Measurements from ENCODE around the gene ANKMY1.

ANKMY1 gene

DNA sequence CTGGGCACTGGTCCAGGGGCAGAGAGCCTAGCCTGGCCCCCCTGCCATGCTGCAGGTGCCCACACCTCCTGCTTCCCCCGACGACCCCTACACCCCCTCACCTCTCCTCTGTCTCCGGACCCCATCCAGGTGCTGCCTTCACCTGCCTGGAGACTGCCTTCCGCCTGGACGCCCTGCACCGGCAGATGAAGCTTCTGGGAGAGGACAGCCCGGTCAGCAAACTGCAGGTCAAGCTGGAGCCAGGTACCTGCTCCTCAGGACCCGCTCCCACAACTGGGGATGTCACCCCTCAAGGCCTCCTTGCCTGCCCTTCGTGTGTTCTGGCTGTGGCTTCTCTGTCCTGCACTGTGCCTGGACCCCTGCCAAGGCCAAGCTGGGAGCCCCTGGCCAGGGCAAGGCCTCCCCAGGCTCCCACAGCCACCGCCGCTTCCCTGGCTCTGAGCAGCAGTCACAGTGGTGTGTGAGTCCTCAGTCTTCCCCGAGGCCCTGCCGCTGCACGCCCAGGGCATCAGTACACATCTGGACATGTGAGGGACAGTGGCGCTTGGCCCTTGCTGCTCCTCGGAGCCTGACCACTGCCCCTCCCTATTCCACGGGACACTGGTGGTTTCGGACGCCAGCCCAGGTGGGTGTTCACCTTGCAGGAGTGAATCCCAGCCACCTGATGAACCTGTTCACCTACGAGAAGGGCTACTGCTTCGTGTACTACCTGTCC is 16.8 kb upstream of the ANKMY1 start:
- Histone ChIP-seq H3K9ac (no peak overlapping the region), H3K36me3 (ENCODE audit: insufficient read depth) (no peaks in the 10 kb centered on the region)

DNA sequence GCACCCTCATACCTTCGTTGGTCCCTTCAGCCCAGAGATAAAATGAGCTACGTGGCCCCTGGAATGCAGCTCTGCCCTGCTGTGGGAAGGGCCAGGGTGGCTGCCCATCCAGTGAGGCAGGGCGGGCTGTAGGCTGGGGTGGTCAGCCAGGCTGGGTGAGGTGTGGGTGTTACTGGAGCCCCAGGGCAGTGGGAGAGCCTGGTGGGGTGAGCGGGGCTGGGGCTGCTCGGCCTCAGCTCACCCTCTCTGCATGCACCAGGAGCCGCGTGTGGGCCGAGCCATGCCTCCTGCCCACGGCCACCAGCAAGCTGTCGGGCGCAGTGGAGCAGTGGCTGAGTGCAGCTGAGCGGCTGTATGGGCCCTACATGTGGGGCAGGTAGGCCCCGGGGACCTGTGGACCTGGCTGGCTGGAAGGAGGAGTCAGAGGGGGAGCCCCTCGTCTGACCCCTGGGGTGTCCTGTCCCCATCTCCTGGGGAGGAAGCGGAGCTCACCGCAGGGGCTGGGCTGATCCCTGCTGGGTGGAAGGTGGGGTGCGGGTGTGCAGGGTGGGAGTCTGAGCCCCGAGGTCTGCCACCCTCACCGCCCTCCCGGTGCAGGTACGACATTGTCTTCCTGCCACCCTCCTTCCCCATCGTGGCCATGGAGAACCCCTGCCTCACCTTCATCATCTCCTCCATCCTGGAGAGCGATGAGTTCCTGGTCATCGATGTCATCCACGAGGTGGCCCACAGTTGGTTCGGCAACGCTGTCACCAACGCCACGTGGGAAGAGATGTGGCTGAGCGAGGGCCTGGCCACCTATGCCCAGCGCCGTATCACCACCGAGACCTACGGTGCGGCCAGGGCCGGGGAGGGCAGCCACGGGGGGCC is 16.0 kb upstream of the ANKMY1 start:
- no peak overlapping the region for H3K4me3 ChIP-seq (IDR thresholded peaks at IDR 0.05; ENCODE audit: insufficient read depth, low read depth, low read length)
- peaks cover 35% of the 10 kb centered on the region for H3K4me1 ChIP-seq (ENCODE audit: low read depth, poor library complexity, severe bottlenecking)
- no peak overlapping the region for H3K9ac ChIP-seq
- no peak overlapping the region for H2AFZ ChIP-seq (ENCODE audit: low read depth)
- peaks cover 23% of the 10 kb centered on the region for H3K79me2 ChIP-seq (ENCODE audit: insufficient read depth, low read depth)
- no peaks in the 10 kb centered on the region for H4K20me1 ChIP-seq (ENCODE audit: insufficient read depth)
- TF ChIP-seq, protein P1, sequence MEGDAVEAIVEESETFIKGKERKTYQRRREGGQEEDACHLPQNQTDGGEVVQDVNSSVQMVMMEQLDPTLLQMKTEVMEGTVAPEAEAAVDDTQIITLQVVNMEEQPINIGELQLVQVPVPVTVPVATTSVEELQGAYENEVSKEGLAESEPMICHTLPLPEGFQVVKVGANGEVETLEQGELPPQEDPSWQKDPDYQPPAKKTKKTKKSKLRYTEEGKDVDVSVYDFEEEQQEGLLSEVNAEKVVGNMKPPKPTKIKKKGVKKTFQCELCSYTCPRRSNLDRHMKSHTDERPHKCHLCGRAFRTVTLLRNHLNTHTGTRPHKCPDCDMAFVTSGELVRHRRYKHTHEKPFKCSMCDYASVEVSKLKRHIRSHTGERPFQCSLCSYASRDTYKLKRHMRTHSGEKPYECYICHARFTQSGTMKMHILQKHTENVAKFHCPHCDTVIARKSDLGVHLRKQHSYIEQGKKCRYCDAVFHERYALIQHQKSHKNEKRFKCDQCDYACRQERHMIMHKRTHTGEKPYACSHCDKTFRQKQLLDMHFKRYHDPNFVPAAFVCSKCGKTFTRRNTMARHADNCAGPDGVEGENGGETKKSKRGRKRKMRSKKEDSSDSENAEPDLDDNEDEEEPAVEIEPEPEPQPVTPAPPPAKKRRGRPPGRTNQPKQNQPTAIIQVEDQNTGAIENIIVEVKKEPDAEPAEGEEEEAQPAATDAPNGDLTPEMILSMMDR (conservative IDR thresholded peaks at IDR 0.05; ENCODE audit: low read depth, low read length): no peak
- H3K36me3 ChIP-seq (ENCODE audit: insufficient read depth): no peaks in the 10 kb centered on the region
- no peak overlapping the region for H3K4me2 ChIP-seq
- no peaks in the 10 kb centered on the region for H3K27me3 ChIP-seq (ENCODE audit: insufficient read depth, low read depth)
- no peak overlapping the region for H3K27ac ChIP-seq

More for the DNA sequence above, 16.8 kb upstream of the ANKMY1 start:
- Histone ChIP-seq H3K4me3 (IDR thresholded peaks at IDR 0.05; ENCODE audit: insufficient read depth, low read depth, low read length) (no peak overlapping the region), H3K79me2 (ENCODE audit: insufficient read depth, low read depth) (peaks cover 18% of the 10 kb centered on the region), H3K4me2 (no peak overlapping the region), H3K27me3 (ENCODE audit: insufficient read depth, low read depth) (no peaks in the 10 kb centered on the region), H4K20me1 (ENCODE audit: insufficient read depth) (no peaks in the 10 kb centered on the region), H3K4me1 (ENCODE audit: low read depth, poor library complexity, severe bottlenecking) (peaks cover 42% of the 10 kb centered on the region), H2AFZ (ENCODE audit: low read depth) (no peak overlapping the region), H3K27ac (no peak overlapping the region)
- TF ChIP-seq, protein P1 (conservative IDR thresholded peaks at IDR 0.05; ENCODE audit: low read depth, low read length): no peak

DNA sequence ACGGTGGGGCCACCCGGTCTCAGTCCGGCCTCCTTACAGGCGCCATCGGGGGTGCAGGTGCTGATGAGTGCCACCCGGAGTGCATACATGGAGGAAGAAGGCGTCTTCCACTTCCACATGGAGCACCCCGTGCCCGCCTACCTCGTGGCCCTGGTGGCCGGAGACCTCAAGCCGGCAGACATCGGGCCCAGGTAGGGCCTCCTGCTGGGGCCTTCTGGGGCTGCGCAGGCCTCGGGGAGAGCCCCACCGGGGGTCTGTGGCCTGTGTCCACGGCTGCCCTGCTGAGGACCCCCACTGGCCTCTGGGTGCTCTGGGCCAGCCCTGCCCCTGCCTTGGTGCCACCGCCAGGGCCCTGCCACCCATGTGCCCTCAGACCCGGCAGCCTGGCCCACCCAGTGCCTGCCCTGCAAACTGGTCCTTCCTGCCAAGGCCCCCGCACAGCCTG is 15.3 kb upstream of the ANKMY1 start:
- TF ChIP-seq, protein P1 (conservative IDR thresholded peaks at IDR 0.05; ENCODE audit: low read depth, low read length): no peak
- no peak overlapping the region for H3K4me2 ChIP-seq
- H4K20me1 ChIP-seq (ENCODE audit: insufficient read depth): no peaks in the 10 kb centered on the region

DNA sequence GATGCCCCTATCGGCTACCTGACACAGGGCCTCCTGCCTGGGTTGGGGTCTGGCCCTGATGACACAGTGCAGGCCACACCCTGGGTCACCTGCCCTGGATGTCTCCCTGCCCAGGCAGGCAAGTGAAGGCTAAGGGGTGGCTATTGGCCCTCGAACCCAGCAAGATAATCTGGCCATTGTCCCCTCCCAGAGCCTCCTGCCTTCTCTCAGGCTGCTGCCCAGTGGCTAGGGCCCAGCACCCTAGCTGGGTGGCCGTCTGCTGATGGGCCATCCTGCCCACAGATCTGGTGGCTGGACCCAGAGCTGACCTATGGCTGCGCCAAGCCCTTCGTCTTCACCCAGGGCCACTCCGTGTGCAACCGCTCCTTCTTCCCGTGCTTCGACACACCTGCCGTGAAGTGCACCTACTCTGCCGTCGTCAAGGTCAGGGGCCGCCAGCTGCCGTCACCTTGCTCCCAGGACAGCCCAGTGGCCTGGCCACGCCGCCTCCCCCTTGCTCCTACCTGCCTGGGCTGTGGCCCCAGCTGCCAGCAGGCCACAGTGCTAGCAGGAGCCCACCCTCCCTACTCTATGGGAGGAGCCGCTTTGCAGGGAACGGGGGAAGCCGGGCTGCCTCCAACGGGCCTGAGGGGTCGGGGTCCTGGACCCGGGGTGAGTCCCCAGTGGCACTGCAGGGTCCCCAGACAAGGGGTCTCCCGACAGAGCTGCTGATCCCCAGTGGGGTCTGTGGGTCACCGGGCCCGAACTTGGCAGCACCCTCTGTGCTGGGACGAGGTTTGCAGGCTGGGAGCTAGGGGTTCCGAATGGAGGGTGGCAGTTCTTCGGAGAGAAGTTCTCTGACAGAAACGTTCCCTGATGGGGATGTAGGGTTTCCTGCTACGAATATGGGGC is 14.6 kb upstream of the ANKMY1 start:
- H4K20me1 ChIP-seq (ENCODE audit: insufficient read depth): no peaks in the 10 kb centered on the region
- no peak overlapping the region for H3K9ac ChIP-seq
- H2AFZ ChIP-seq (ENCODE audit: low read depth): no peak overlapping the region
- H3K4me1 ChIP-seq (ENCODE audit: low read depth, poor library complexity, severe bottlenecking): peaks cover 23% of the 10 kb centered on the region
- no peak overlapping the region for H3K27ac ChIP-seq
- no peaks in the 10 kb centered on the region for H3K27me3 ChIP-seq (ENCODE audit: insufficient read depth, low read depth)
- TF ChIP-seq, protein P1 (conservative IDR thresholded peaks at IDR 0.05; ENCODE audit: low read depth, low read length): no peak
- H3K79me2 ChIP-seq (ENCODE audit: insufficient read depth, low read depth): peaks cover 24% of the 10 kb centered on the region
- H3K36me3 ChIP-seq (ENCODE audit: insufficient read depth): no peaks in the 10 kb centered on the region
- H3K4me2 ChIP-seq: no peak overlapping the region
- no peak overlapping the region for H3K4me3 ChIP-seq (IDR thresholded peaks at IDR 0.05; ENCODE audit: insufficient read depth, low read depth, low read length)

More for the DNA sequence above, 15.3 kb upstream of the ANKMY1 start:
- no peak overlapping the region for H3K4me3 ChIP-seq (IDR thresholded peaks at IDR 0.05; ENCODE audit: insufficient read depth, low read depth, low read length)
- H2AFZ ChIP-seq (ENCODE audit: low read depth): no peak overlapping the region
- no peak overlapping the region for H3K9ac ChIP-seq
- H3K4me1 ChIP-seq (ENCODE audit: low read depth, poor library complexity, severe bottlenecking): peaks cover 28% of the 10 kb centered on the region
- peaks cover 23% of the 10 kb centered on the region for H3K79me2 ChIP-seq (ENCODE audit: insufficient read depth, low read depth)
- H3K27me3 ChIP-seq (ENCODE audit: insufficient read depth, low read depth): no peaks in the 10 kb centered on the region
- no peak overlapping the region for H3K27ac ChIP-seq
- H3K36me3 ChIP-seq (ENCODE audit: insufficient read depth): no peaks in the 10 kb centered on the region
